Adrenal gland (tissue), 5 donors: ENCODE measurements around the gene GRID1.

Source experiments
- CTCF ChIP-seq, 6 experiments: fragments of 450-650 bp in 4 of 6; fragments of 200-600 bp in 2 of 6; sonication (generic) in 1 of 6; IDR thresholded peaks; 1 replicate in 5 of 6; 2 replicates in 1 of 6; pipeline versions ENCODE4 v1.5.1 to v1.8.0; 2016 to 2021; ENCODE audit warnings: antibody characterized with exemption in 6 of 6, mild to moderate bottlenecking in 2 of 6, moderate library complexity in 1 of 6
- POLR2A ChIP-seq, 2 donors: fragments of 450-650 bp; IDR thresholded peaks; one replicate each; pipeline ENCODE4 v1.6.1; 2017; ENCODE audit warnings: antibody characterized with exemption in 2 of 2, mild to moderate bottlenecking in 2 of 2, moderate library complexity in 1 of 2
- donor health status: DM: no; HTN: no; CAD: no.

GRCh38 chr10:85599081-85599480, 767.5 kb downstream of the GRID1 start:
- TF ChIP-seq CTCF (IDR thresholded peaks at IDR 0.05) (no peak), POLR2A (IDR thresholded peaks at IDR 0.05) (no peak)
